WTC11 (cell line): ENCODE results near the gene AQP9.

Source experiments
- FOXJ3 ChIP-seq: sonication (generic); formaldehyde crosslinking; IDR thresholded peaks from 2 replicates; pipeline ENCODE4 v1.9.0; 2021; ENCODE audit warnings: missing genetic modification reagents, mild to moderate bottlenecking, borderline replicate concordance
- JUN ChIP-seq: sonication (generic); formaldehyde crosslinking; IDR thresholded peaks from 2 replicates; pipeline ENCODE4 v1.8.0; 2023; ENCODE audit warnings: mild to moderate bottlenecking, missing genetic modification reagents
- NR1H2 ChIP-seq: sonication (generic); formaldehyde crosslinking; IDR thresholded peaks from 2 replicates; pipeline ENCODE4 v1.9.0; 2021; ENCODE audit warnings: mild to moderate bottlenecking, moderate library complexity, missing genetic modification reagents
- ZNF232 ChIP-seq: sonication (generic); formaldehyde crosslinking; IDR thresholded peaks from 2 replicates; pipeline ENCODE4 v1.8.0; 2022; ENCODE audit warnings: mild to moderate bottlenecking, missing genetic modification reagents
- TF ChIP-seq, protein P1 (sequence below): fragments of 200-600 bp; IDR thresholded peaks from 2 replicates; pipeline ENCODE4 v1.8.0; 2022; ENCODE audit warnings: antibody characterized with exemption
- TF ChIP-seq, protein P2 (sequence below): sonication (generic); formaldehyde crosslinking; IDR thresholded peaks from 2 replicates; pipeline ENCODE4 v1.8.1; 2023; ENCODE audit warnings: mild to moderate bottlenecking, missing genetic modification reagents
- TF ChIP-seq, protein P3 (sequence below): sonication (generic); formaldehyde crosslinking; IDR thresholded peaks from 2 replicates; pipeline ENCODE4 v1.8.0; 2023; ENCODE audit warnings: mild to moderate bottlenecking, missing genetic modification reagents
- TF ChIP-seq, protein P4 (sequence below): sonication (generic); formaldehyde crosslinking; IDR thresholded peaks from 2 replicates; pipeline ENCODE4 v1.8.1; 2023; ENCODE audit warnings: mild to moderate bottlenecking, missing genetic modification reagents, moderate library complexity
- TF ChIP-seq, protein P5 (sequence below): sonication (generic); formaldehyde crosslinking; IDR thresholded peaks from 2 replicates; pipeline ENCODE4 v1.8.1; 2022; ENCODE audit warnings: low read depth, mild to moderate bottlenecking, moderate library complexity, missing genetic modification reagents, borderline replicate concordance
- TF ChIP-seq, protein P6 (sequence below): sonication (generic); formaldehyde crosslinking; IDR thresholded peaks from 2 replicates; pipeline ENCODE4 v1.8.1; 2023; ENCODE audit warnings: mild to moderate bottlenecking, missing genetic modification reagents, borderline replicate concordance

DNA sequence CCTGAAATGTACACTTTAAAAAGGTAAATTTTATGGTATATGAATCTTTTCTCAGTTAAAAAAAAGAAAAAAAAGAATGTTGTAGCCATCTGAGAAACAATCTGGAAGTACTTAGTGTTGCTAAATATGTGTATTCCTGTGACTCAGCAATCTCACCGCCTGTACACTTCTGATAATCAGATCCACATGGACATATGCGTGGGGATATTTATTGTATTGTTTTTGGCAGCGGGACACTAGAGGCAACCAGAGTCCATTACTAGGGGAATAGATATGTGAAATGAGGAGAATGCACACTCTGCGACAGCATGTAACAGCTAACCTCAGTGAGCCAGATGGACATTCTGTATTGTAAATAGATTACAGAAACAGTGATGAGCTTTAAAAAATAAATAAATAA is 65.4 kb downstream of the AQP9 start:
- TF ChIP-seq, protein P1, sequence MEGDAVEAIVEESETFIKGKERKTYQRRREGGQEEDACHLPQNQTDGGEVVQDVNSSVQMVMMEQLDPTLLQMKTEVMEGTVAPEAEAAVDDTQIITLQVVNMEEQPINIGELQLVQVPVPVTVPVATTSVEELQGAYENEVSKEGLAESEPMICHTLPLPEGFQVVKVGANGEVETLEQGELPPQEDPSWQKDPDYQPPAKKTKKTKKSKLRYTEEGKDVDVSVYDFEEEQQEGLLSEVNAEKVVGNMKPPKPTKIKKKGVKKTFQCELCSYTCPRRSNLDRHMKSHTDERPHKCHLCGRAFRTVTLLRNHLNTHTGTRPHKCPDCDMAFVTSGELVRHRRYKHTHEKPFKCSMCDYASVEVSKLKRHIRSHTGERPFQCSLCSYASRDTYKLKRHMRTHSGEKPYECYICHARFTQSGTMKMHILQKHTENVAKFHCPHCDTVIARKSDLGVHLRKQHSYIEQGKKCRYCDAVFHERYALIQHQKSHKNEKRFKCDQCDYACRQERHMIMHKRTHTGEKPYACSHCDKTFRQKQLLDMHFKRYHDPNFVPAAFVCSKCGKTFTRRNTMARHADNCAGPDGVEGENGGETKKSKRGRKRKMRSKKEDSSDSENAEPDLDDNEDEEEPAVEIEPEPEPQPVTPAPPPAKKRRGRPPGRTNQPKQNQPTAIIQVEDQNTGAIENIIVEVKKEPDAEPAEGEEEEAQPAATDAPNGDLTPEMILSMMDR, result no peak
- TF ChIP-seq FOXJ3 (CRISPR knock-in tag) (no peak), JUN (CRISPR knock-in tag) (no peak), ZNF232 (CRISPR knock-in tag) (no peak), NR1H2 (CRISPR knock-in tag) (no peak)
- TF ChIP-seq, protein P2, sequence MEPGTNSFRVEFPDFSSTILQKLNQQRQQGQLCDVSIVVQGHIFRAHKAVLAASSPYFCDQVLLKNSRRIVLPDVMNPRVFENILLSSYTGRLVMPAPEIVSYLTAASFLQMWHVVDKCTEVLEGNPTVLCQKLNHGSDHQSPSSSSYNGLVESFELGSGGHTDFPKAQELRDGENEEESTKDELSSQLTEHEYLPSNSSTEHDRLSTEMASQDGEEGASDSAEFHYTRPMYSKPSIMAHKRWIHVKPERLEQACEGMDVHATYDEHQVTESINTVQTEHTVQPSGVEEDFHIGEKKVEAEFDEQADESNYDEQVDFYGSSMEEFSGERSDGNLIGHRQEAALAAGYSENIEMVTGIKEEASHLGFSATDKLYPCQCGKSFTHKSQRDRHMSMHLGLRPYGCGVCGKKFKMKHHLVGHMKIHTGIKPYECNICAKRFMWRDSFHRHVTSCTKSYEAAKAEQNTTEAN (CRISPR knock-in tag), result no peak
- TF ChIP-seq, protein P3, sequence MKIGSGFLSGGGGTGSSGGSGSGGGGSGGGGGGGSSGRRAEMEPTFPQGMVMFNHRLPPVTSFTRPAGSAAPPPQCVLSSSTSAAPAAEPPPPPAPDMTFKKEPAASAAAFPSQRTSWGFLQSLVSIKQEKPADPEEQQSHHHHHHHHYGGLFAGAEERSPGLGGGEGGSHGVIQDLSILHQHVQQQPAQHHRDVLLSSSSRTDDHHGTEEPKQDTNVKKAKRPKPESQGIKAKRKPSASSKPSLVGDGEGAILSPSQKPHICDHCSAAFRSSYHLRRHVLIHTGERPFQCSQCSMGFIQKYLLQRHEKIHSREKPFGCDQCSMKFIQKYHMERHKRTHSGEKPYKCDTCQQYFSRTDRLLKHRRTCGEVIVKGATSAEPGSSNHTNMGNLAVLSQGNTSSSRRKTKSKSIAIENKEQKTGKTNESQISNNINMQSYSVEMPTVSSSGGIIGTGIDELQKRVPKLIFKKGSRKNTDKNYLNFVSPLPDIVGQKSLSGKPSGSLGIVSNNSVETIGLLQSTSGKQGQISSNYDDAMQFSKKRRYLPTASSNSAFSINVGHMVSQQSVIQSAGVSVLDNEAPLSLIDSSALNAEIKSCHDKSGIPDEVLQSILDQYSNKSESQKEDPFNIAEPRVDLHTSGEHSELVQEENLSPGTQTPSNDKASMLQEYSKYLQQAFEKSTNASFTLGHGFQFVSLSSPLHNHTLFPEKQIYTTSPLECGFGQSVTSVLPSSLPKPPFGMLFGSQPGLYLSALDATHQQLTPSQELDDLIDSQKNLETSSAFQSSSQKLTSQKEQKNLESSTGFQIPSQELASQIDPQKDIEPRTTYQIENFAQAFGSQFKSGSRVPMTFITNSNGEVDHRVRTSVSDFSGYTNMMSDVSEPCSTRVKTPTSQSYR (CRISPR knock-in tag), result no peak
- TF ChIP-seq, protein P4, sequence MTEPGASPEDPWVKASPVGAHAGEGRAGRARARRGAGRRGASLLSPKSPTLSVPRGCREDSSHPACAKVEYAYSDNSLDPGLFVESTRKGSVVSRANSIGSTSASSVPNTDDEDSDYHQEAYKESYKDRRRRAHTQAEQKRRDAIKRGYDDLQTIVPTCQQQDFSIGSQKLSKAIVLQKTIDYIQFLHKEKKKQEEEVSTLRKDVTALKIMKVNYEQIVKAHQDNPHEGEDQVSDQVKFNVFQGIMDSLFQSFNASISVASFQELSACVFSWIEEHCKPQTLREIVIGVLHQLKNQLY (CRISPR knock-in tag), result no peak
- TF ChIP-seq, protein P5, sequence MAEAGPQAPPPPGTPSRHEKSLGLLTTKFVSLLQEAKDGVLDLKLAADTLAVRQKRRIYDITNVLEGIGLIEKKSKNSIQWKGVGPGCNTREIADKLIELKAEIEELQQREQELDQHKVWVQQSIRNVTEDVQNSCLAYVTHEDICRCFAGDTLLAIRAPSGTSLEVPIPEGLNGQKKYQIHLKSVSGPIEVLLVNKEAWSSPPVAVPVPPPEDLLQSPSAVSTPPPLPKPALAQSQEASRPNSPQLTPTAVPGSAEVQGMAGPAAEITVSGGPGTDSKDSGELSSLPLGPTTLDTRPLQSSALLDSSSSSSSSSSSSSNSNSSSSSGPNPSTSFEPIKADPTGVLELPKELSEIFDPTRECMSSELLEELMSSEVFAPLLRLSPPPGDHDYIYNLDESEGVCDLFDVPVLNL (CRISPR knock-in tag), result no peak
- TF ChIP-seq, protein P6, sequence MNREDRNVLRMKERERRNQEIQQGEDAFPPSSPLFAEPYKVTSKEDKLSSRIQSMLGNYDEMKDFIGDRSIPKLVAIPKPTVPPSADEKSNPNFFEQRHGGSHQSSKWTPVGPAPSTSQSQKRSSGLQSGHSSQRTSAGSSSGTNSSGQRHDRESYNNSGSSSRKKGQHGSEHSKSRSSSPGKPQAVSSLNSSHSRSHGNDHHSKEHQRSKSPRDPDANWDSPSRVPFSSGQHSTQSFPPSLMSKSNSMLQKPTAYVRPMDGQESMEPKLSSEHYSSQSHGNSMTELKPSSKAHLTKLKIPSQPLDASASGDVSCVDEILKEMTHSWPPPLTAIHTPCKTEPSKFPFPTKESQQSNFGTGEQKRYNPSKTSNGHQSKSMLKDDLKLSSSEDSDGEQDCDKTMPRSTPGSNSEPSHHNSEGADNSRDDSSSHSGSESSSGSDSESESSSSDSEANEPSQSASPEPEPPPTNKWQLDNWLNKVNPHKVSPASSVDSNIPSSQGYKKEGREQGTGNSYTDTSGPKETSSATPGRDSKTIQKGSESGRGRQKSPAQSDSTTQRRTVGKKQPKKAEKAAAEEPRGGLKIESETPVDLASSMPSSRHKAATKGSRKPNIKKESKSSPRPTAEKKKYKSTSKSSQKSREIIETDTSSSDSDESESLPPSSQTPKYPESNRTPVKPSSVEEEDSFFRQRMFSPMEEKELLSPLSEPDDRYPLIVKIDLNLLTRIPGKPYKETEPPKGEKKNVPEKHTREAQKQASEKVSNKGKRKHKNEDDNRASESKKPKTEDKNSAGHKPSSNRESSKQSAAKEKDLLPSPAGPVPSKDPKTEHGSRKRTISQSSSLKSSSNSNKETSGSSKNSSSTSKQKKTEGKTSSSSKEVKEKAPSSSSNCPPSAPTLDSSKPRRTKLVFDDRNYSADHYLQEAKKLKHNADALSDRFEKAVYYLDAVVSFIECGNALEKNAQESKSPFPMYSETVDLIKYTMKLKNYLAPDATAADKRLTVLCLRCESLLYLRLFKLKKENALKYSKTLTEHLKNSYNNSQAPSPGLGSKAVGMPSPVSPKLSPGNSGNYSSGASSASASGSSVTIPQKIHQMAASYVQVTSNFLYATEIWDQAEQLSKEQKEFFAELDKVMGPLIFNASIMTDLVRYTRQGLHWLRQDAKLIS (CRISPR knock-in tag), result no peak
